Measurements from ENCODE around the gene ADAMTS17. TPM values are rescaled to one million over a fixed set of nuclear protein-coding genes. Genes with fewer than 3 reads are reported as not detected.
A peak's percentile ranks its signal among the peaks of the same experiment; 100 is the strongest.

ADAMTS17 gene
- total and polyA plus RNA-seq, 9 donors = 3.1 to 8.2 (median 5.2) TPM

- DNase-seq = no peak
- Histone ChIP-seq H3K36me3 (ENCODE audit: control insufficient read depth, insufficient read depth, low read length) (no peaks in the 10 kb centered on the region), H3K4me3 (ENCODE audit: low read length) (no peak overlapping the region), H3K4me1 (ENCODE audit: control insufficient read depth, insufficient read depth, low read length) (peaks cover 30% of the 10 kb centered on the region), H3K27me3 (ENCODE audit: control insufficient read depth, insufficient read depth, low read length) (no peaks in the 10 kb centered on the region), H3K27ac (ENCODE audit: low read length) (no peak overlapping the region), H3K9me3 (replicated peaks; ENCODE audit: control insufficient read depth, low read depth, low read length) (peaks cover 13% of the 10 kb centered on the region)
- WGBS (ENCODE audit: insufficient coverage) = 98% methylated on average over 8 of the region's 14 CpGs
Observed at GRCh38 chr15:100124361-100124760, 217.4 kb downstream of the ADAMTS17 start.

GRCh38 chr15:100123611-100124010 is 218.2 kb downstream of the ADAMTS17 start:
- 81% methylated on average over 6 of the region's 9 CpGs for WGBS (ENCODE audit: insufficient coverage)

GRCh38 chr15:100121285-100121684 is 220.5 kb downstream of the ADAMTS17 start:
- H3K9me3 ChIP-seq (replicated peaks; ENCODE audit: control insufficient read depth, low read depth, low read length) = peaks cover 13% of the 10 kb centered on the region
- no peak overlapping the region for H3K27ac ChIP-seq (ENCODE audit: low read length)
- 88% methylated on average over 1 of the region's 2 CpGs for WGBS (ENCODE audit: insufficient coverage)
- H3K4me1 ChIP-seq (ENCODE audit: control insufficient read depth, insufficient read depth, low read length) = peaks cover 26% of the 10 kb centered on the region
- H3K27me3 ChIP-seq (ENCODE audit: control insufficient read depth, insufficient read depth, low read length) = no peaks in the 10 kb centered on the region
- no peak for DNase-seq
- no peak overlapping the region for H3K4me3 ChIP-seq (ENCODE audit: low read length)
- no peaks in the 10 kb centered on the region for H3K36me3 ChIP-seq (ENCODE audit: control insufficient read depth, insufficient read depth, low read length)

More at GRCh38 chr15:100123611-100124010, 218.2 kb downstream of the ADAMTS17 start:
- H3K9me3 ChIP-seq (replicated peaks; ENCODE audit: control insufficient read depth, low read depth, low read length) = peaks cover 13% of the 10 kb centered on the region
- peaks cover 30% of the 10 kb centered on the region for H3K4me1 ChIP-seq (ENCODE audit: control insufficient read depth, insufficient read depth, low read length)
- no peak overlapping the region for H3K27ac ChIP-seq (ENCODE audit: low read length)
- no peaks in the 10 kb centered on the region for H3K36me3 ChIP-seq (ENCODE audit: control insufficient read depth, insufficient read depth, low read length)
- no peak overlapping the region for H3K4me3 ChIP-seq (ENCODE audit: low read length)
- no peak for DNase-seq
- H3K27me3 ChIP-seq (ENCODE audit: control insufficient read depth, insufficient read depth, low read length) = no peaks in the 10 kb centered on the region

GRCh38 chr15:100120111-100120510 is 221.7 kb downstream of the ADAMTS17 start:
- Histone ChIP-seq H3K27me3 (ENCODE audit: control insufficient read depth, insufficient read depth, low read length) (no peaks in the 10 kb centered on the region), H3K9me3 (replicated peaks; ENCODE audit: control insufficient read depth, low read depth, low read length) (peaks cover 19% of the 10 kb centered on the region), H3K4me1 (ENCODE audit: control insufficient read depth, insufficient read depth, low read length) (peaks cover 24% of the 10 kb centered on the region), H3K4me3 (ENCODE audit: low read length) (no peak overlapping the region), H3K27ac (ENCODE audit: low read length) (no peak overlapping the region), H3K36me3 (ENCODE audit: control insufficient read depth, insufficient read depth, low read length) (no peaks in the 10 kb centered on the region)
- WGBS (ENCODE audit: insufficient coverage) = no CpG with 5 or more reads among the region's 1 CpG
- DNase-seq = no peak

GRCh38 chr15:100118546-100118945 is 223.2 kb downstream of the ADAMTS17 start:
- Histone ChIP-seq H3K9me3 (replicated peaks; ENCODE audit: control insufficient read depth, low read depth, low read length) (peaks cover 19% of the 10 kb centered on the region), H3K27me3 (ENCODE audit: control insufficient read depth, insufficient read depth, low read length) (no peaks in the 10 kb centered on the region), H3K36me3 (ENCODE audit: control insufficient read depth, insufficient read depth, low read length) (no peaks in the 10 kb centered on the region), H3K4me1 (ENCODE audit: control insufficient read depth, insufficient read depth, low read length) (peaks cover 33% of the 10 kb centered on the region), H3K27ac (ENCODE audit: low read length) (no peak overlapping the region), H3K4me3 (ENCODE audit: low read length) (no peak overlapping the region)
- WGBS (ENCODE audit: insufficient coverage) = 94% methylated on average over 8 of the region's 9 CpGs
- no peak for DNase-seq

GRCh38 chr15:100116416-100117190 is 225.2 kb downstream of the ADAMTS17 start:
- Histone ChIP-seq H3K36me3 (ENCODE audit: control insufficient read depth, insufficient read depth, low read length) (no peaks in the 10 kb centered on the region), H3K27me3 (ENCODE audit: control insufficient read depth, insufficient read depth, low read length) (no peaks in the 10 kb centered on the region), H3K4me1 (ENCODE audit: control insufficient read depth, insufficient read depth, low read length) (peaks cover 47% of the 10 kb centered on the region), H3K9me3 (replicated peaks; ENCODE audit: control insufficient read depth, low read depth, low read length) (peaks cover 15% of the 10 kb centered on the region), H3K27ac (ENCODE audit: low read length) (peak overlapping the region; percentile 44), H3K4me3 (ENCODE audit: low read length) (no peak overlapping the region)
- peak; percentile 89 for DNase-seq
- 73% methylated on average over 13 of the region's 17 CpGs for WGBS (ENCODE audit: insufficient coverage)

GRCh38 chr15:100115711-100116090 is 226.1 kb downstream of the ADAMTS17 start:
- H3K27ac ChIP-seq (ENCODE audit: low read length) = no peak overlapping the region
- no peaks in the 10 kb centered on the region for H3K36me3 ChIP-seq (ENCODE audit: control insufficient read depth, insufficient read depth, low read length)
- H3K27me3 ChIP-seq (ENCODE audit: control insufficient read depth, insufficient read depth, low read length) = no peaks in the 10 kb centered on the region
- peak; percentile 66 for DNase-seq
- peaks cover 8% of the 10 kb centered on the region for H3K9me3 ChIP-seq (replicated peaks; ENCODE audit: control insufficient read depth, low read depth, low read length)
- WGBS (ENCODE audit: insufficient coverage) = 50% methylated on average over 1 of the region's 6 CpGs
- H3K4me3 ChIP-seq (ENCODE audit: low read length) = no peak overlapping the region
- peaks cover 56% of the 10 kb centered on the region for H3K4me1 ChIP-seq (ENCODE audit: control insufficient read depth, insufficient read depth, low read length)

- WGBS (ENCODE audit: insufficient coverage) = 70% methylated on average over 14 of the region's 19 CpGs
- Histone ChIP-seq H3K36me3 (ENCODE audit: control insufficient read depth, insufficient read depth, low read length) (no peaks in the 10 kb centered on the region), H3K27ac (ENCODE audit: low read length) (peak overlapping the region; percentile 89), H3K4me3 (ENCODE audit: low read length) (no peak overlapping the region), H3K9me3 (replicated peaks; ENCODE audit: control insufficient read depth, low read depth, low read length) (peaks cover 6% of the 10 kb centered on the region), H3K4me1 (ENCODE audit: control insufficient read depth, insufficient read depth, low read length) (peaks cover 59% of the 10 kb centered on the region), H3K27me3 (ENCODE audit: control insufficient read depth, insufficient read depth, low read length) (no peaks in the 10 kb centered on the region)
- no peak for DNase-seq
Observed at GRCh38 chr15:100115066-100115710, 226.6 kb downstream of the ADAMTS17 start.

- H3K9me3 ChIP-seq (replicated peaks; ENCODE audit: control insufficient read depth, low read depth, low read length) = peaks cover 6% of the 10 kb centered on the region
- peaks cover 59% of the 10 kb centered on the region for H3K4me1 ChIP-seq (ENCODE audit: control insufficient read depth, insufficient read depth, low read length)
- H3K27me3 ChIP-seq (ENCODE audit: control insufficient read depth, insufficient read depth, low read length) = no peaks in the 10 kb centered on the region
- 26% methylated on average over 8 of the region's 9 CpGs for WGBS (ENCODE audit: insufficient coverage)
- peak; percentile 58 for DNase-seq
- no peak overlapping the region for H3K4me3 ChIP-seq (ENCODE audit: low read length)
- no peaks in the 10 kb centered on the region for H3K36me3 ChIP-seq (ENCODE audit: control insufficient read depth, insufficient read depth, low read length)
- peak overlapping the region; percentile 89 for H3K27ac ChIP-seq (ENCODE audit: low read length)
Observed at GRCh38 chr15:100114571-100114970, 227.2 kb downstream of the ADAMTS17 start.

GRCh38 chr15:100114100-100114499 is 227.7 kb downstream of the ADAMTS17 start:
- Histone ChIP-seq H3K4me3 (ENCODE audit: low read length) (no peak overlapping the region), H3K36me3 (ENCODE audit: control insufficient read depth, insufficient read depth, low read length) (no peaks in the 10 kb centered on the region), H3K27ac (ENCODE audit: low read length) (peak overlapping the region; percentile 89), H3K4me1 (ENCODE audit: control insufficient read depth, insufficient read depth, low read length) (peaks cover 59% of the 10 kb centered on the region), H3K9me3 (replicated peaks; ENCODE audit: control insufficient read depth, low read depth, low read length) (peaks cover 6% of the 10 kb centered on the region), H3K27me3 (ENCODE audit: control insufficient read depth, insufficient read depth, low read length) (no peaks in the 10 kb centered on the region)
- no CpG with 5 or more reads among the region's 8 CpGs for WGBS (ENCODE audit: insufficient coverage)
- peak; percentile 95 for DNase-seq
